Measurements from ENCODE around the gene CECR2.

Gene CECR2

DNA sequence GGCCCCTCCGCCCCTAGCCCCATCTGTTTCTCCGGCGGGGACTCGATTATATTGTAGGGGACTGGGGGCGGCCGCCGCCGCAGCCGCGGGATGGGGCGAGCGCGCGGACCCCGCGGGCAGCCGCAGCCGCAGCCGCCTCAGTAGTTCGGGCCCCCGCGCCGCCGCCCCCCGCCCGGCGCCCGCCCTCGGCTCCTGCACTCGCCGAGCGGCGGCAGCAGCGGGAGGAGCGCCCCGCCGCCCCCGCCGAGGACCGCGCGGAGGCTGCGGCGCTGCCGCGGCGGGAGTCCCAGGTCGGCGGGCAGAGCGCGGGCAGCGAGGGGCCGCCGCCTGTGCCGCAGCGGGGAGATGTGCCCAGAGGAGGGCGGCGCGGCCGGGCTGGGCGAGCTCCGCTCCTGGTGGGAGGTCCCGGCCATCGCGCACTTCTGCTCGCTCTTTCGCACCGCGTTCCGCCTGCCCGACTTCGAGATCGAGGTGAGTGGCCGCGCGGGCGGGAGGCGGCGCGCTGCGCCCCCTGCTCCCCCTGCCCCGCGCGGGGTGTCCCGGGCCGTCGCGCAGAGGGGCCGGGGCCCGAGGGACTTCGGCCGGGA is at the start of gene CECR2:
CECR2 (plus strand) TSS at position 22 of the 587 bp plus-strand sequence; CDS start at position 346, 324 bp downstream.
- DNase-seq: peak; percentile 3

DNA sequence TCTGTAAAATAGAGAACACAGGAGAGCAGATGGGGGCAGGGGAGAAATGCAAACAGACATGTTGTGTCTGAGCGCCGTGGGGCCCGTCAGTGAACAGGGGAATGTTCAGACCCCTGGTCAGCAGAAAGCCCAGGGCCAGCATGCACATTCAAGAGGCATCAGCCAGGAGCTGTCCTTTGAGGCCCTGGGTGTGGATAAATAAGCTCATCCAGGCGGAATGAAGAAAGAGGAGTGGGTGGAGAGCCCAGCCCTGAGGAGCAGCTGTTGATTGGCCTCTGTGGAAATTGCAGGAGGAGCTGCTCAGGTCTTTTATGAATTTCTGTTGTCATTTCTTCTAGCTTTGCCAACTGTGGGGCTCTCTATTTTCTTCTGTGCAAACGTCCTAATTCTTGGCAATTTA is 49.7 kb upstream of the CECR2 start:
- DNase-seq: no peak

DNA sequence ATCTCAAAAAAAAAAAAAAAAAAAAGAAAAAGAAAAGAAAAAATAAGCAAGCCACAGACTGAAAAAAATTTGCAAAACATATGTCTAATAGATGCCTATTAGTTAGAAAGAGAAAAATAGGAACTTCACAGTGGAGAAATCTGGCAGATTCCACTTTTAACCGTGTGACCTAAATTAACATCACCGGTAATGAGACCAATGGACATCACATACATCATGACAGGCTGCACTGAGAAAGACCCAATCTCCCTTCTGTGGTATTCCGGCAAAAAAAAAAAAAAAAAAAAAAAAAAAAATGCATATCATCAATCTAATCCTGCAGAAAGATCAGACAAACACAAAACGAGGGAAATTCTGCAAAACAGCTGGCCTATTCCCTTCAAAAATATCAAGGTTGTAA is 46.7 kb upstream of the CECR2 start:
- DNase-seq: no peak

DNA sequence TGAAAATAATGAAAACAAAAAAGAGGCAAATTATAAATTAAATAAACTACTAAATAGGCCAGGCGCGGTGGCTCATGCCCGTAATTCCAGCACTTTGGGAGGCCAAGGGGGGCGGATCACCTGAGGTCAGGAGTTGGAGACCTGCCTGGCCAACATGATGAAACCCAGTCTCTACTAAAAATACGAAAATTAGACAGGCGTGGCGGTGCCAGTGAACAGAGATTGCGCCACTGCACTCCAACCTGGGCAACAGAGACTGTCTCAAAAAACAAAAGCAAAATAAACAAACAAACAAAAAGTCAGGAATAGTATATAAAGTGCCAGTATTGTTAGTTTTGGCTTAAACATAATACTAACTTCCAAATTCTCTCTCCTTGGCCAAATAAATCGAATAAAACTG is 37.6 kb upstream of the CECR2 start:
- no peak for DNase-seq

DNA sequence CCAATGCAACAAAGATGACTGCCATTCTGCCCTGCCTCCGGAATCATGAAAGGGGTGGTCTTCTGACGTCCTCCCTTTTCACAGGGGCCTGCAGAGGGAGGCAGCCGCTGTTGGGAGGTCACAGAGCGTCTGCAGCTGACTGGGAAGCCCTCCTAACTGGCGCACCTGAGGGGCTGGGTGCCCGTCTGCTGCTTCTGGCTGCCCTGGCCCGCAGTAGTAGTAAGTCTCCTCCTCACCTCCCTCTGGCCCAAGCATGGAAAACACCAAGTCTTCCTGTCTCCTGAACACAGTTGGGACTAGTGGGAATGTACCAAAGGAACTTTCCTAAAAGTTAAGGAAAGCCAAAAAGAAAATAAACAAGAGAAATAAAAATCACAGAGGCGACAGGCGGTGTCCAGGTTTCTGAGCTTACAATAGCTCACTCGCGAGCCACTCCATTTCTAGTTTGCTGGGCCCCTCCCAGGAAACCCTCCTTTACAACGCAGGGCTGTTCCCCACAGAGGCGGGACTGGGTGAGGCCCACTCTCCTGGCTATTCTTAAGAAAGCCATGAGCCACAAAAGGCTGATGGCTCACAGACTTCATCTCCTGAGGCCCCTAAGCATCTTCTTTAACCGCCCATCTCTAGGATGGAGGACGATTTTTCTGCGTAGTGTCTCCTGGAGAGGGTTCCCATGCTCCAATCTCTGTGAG is 37.0 kb upstream of the CECR2 start:
- no peak for DNase-seq

DNA sequence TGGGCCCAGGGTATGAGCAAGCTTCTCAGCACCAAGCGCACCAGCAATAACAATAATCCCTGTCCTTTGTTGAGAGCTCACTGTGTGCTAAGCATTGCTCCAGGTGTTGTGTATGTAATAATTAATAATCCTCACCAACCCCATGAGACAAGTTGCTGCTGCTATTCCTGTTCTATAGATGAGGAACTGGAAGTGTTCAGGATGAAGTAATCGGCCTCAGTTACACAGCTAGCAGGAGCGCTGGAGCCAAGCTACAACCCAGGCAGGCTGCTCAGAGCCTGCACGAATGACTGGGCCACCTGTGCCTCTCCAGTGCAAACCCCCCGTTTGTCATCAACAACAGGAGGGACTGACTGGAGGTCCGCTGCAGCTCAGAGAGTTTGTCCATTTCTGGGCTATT is 35.2 kb upstream of the CECR2 start:
- no peak for DNase-seq

DNA sequence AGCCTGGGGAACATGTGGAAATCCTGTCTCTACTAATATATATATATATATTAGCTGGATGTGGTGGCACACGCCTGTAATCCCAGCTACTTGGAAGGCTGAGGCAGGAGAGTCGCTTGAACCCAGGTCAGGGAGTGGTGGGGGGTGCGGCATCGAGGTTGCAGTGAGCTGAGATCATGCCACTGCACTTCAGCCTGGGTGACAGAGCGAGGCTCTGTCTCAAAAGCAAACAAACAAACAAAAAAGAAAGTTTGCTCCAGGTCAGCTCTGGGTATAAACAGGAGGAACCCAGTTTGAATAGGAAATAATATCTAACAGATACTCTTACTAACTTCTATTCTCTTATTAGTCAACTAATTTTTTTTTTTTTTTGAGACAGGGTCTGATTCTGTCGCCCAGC is 34.3 kb upstream of the CECR2 start:
- no peak for DNase-seq

DNA sequence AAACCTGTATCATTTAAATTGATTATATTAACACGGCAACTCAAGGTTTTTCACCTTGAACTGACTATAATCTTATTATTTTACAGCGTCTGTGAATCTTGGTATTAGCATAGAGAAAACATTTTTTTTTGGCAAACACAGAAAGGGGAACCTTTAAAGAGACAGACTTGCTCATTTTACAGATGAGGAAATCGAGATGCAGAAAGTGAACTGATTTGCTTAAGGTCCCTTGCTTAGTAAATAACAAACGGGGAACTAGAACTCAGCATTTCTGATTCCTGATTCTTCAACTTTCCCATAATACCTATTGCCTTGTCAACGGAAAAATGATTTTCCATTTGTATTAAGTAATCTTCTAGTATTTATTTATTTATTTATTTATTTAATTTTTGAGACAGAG is 33.2 kb upstream of the CECR2 start:
- no peak for DNase-seq

DNA sequence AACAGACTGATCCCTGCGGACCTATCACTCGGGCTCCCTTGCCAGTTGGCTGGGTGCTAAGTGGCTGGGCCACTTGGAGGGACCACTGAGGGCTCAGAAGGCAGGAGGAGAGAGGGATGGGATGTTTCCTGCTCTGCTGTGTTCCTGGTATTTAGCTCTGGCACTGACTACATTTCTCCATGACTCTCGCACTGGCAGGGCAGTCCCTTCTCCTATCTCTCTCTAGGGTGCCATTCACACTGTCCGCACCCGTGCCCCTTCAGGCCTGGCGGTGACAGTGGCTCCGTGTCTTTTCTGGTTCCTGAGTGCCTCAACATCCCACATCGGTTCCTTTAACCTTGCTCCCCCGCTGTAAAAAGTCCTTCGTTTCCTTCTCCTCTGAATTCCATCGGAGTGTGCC is 31.6 kb upstream of the CECR2 start:
- DNase-seq: no peak

DNA sequence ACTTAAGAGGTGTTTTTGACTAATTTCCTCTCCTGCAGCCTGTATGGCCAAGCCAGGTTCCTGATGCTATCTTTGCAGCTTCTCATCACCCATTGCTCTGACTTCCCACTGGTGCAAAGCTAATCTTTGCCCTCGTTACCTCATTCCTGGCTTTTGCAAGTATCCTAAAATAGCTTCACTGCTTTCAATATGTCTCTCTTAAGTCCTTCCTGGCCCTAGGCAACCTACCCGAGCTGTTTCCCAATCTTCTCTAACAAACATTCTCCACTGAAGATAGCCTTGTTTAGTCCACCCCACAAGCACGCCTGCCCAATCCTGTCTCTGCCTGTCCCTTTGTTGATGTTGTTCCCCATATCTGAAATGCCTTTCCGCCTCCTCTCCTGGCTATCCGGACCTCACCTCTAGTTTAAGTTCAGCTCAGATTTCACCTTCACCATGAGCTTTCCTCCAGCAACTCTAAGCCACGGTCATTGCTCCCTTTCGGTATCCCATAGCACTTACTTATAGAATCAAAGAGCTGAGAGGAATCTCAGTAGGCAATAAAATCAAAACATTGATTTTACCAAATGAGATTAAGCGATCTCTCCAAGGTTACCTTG is 30.1 kb upstream of the CECR2 start:
- DNase-seq: no peak

DNA sequence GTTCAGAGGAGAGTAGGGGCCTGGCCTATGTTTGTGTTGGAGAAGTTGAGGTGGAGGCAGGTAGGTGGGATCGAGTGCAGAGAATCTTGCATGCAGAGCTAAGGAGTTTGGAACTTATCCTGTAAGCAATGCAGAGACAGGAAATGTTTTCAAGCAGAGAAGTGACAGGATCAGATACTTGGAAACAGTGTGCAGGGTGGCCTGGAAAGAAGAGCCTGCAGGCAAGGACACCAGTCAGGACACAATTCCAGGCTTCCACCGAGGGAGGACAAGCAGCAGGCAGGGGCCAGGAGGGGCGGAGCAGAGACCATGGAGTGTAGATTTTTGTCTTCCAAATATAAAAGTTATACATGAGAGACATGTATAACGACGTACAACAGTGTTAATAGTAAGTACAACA is 26.9 kb upstream of the CECR2 start:
- DNase-seq: no peak

DNA sequence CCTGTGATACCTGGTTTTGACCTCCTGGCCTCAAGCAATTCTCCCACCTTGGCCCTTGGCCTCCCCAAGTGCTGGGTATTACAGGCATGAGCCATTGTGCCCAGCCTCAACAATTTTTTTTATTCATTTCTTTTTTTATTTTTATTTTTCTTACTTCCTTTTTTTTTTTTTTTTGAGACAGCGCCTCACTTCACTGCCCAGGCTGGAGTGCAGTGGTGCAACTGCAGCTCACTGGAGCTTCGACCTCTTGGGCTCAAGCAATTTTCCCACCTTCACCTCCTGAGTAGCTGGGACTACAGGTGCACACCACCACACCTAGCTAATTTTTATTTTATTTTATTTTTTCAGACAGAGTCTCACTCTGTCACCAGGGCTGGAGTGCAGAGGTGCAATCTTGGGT is 25.5 kb upstream of the CECR2 start:
- no peak for DNase-seq

DNA sequence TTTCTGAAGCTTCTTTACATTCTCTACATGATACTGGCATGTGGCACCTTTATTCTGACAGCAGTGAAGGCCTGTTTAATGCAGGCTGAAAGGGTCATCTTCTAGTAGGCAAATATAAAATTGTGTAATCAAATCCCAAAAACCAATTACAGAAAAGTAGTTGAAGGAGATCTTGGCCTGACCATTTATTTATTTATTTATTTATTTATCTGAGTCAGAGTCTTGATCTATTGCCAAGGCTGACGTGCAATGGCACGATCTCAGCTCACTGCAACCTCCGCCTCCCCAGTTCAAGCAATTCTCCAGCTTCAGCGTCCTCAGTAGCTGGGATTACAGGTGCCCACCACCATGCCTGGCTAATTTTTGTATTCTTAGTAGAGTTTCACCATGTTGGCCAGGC is 22.7 kb upstream of the CECR2 start:
- no peak for DNase-seq

DNA sequence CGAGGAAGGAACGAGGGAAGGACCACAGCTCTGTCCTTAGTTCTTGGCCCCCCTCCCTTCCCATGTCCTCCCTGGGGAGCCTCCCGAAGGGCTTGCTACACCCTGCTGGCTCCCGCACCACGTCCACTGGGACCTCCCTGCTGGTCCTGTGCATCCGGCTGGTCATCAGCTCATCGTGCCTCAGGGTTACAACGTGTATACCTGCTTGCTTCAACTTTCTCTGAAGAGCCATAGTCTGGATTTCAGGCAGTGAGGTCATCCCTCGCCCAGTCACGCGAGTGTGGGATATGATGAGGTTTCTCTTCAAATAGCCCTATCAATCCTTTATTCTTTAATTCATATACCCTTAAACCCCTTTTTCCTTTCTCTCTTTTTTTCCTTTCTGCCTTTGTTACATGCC is 21.5 kb upstream of the CECR2 start:
- no peak for DNase-seq

DNA sequence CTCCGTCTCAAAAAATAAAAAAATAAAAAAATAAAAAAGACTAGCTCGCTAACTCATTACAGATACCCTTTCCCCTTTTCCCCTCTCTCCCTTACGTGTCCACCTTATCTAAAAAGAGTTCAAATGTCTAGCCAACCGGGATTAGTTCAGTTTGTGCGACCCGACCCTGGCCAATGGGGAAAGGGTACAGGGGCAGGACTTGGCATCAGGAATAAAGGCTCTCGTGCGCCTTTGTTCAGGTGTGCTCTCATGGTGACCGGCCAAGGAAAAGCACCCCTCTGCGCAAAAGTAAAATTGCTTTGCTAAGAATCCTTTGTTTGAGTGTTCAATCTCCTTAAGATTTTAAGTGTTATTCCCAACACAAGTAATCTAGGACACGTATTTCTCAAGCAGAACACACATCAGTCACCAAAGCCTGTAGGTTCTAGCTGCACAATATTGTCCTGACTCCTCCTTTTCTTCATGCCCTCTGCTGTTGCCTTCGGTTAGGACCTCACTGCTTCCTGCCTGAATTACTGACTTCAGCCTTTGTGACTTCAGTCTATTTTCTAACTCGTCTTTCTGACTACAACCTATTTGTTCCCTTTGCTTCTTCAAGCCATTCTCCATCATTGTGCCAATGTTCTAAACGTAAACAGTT is 20.7 kb upstream of the CECR2 start:
- DNase-seq: no peak

DNA sequence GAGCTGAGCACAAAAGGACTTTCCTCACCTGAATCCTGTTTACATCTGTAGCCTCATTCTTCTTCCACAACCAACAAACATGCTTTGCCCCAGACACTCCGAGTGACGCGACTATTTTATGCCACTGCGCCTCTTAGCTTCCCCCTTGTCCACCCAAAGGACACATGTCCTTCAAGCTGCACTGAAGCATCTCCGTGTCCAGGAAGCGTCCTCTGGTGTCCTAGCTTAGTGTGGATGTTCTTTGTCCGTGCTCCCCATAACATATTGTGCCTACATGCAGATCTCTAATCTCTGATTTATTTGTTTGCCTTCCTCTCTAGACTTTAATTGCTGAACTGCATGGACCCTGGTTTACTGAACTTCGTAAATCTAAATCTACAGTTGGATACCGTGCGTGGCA is 20.1 kb upstream of the CECR2 start:
- DNase-seq: no peak

DNA sequence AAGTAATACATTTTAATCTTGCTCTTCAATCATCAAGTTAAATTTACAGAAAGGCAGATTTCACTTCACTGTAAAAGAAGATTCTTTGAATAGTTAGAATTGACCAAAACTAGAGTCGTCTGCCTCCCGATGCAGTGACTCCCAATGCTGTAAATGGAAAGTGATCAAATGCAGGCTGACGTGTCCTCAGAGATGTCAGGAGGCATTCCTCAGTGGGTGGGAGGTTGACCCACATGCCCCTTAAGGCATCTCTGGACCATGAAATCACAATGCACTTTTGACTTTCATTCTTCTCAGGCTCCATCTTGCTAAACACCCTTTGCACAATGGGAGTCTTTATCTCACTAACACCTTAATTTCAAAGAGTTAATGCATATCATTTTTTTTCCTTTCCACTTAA is 19.0 kb upstream of the CECR2 start:
- no peak for DNase-seq

DNA sequence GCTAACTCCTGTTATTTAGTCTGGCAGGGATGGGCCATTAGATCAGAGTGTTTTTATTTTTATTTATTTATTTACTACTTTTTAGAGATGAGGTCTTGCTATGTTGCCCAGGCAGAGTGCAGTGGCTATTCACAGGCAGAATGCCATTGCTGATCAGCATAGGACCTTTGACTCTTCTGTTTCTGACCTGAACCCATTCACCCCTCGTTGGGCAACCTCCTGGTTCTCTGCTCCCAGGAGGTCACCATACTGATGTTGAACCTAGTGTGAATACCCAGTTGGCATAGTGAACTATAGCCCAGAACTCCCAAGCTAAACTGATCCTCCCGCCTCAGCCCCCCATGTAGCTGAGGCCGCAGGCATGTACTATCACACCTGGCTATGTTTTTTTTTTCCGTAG is 16.5 kb upstream of the CECR2 start:
- no peak for DNase-seq

DNA sequence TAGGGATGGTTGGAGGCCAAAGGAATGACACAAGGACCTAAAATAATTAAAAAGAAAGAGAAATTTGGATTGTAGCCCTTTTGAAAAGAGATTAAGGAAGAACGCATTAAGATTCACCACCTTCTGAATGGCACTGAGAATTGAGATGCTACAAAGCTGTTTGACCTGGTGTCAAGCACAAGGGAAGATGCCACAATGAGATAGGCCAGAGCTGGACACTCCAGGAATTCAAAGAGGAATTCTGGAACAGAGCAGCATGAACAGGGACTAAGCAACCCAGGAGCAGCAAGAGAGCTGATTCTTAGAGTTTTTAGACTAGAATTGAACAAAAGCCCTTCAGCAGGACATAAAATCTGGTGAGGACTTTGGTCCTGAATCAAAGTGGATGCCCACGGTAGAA is 11.6 kb upstream of the CECR2 start:
- no peak for DNase-seq

DNA sequence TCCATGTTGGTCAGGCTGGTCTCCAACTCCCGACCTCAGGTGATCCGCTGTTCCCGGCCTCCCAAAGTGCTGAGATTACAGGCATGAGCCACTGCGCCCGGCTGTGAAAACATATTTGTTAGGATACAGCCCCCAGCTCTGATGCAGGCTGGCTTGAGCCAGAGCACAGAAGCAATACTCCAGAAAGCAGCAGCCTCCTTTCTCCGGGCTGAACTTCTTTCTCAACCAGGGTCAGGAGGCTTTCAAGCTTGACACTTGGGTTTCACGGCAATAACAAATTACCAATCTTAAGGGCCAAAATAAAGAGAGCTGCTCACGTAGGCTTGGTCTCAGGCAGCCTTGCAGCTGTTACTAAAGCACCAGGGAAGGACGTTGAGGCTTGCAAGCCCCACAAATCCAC is 10.8 kb upstream of the CECR2 start:
- no peak for DNase-seq

DNA sequence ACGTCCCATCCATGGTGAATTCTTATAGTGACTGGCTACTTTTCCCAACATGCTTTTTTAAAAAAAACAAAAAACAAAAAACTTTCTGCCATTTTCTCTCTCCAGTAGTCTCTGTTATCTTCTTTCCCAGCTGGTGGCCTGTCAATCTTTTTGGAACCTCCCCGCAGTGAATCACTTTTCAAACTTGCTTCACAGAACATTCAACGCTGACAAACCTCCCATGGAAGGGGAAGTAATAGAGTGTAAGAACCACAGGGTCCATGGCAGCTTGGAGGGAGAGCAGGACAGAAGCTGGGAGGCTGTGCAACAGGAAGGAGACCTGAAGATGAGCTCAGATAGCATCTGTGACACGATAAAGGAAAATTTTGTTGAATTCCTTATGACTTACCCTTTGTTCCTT is 9.8 kb upstream of the CECR2 start:
- no peak for DNase-seq

DNA sequence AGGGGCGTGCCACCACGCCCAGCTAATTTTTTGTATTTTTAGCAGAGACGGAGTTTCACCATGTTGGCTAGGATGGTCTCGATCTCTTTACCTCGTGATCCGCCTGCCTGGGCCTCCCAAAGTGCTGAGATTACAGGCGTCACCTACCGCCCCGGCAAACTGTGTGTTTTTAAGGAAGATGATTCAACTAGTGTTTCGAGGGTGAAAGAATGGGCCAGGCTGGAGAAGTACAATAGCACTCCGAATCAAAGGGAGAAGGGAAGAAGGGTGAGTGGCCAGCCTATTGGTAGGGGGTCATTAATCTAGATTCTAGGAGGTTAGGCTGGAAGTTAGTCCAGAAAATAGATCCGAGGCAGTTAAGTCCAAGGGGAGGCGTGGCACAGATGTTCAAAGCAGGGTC is 2.9 kb upstream of the CECR2 start:
- DNase-seq: no peak

DNA sequence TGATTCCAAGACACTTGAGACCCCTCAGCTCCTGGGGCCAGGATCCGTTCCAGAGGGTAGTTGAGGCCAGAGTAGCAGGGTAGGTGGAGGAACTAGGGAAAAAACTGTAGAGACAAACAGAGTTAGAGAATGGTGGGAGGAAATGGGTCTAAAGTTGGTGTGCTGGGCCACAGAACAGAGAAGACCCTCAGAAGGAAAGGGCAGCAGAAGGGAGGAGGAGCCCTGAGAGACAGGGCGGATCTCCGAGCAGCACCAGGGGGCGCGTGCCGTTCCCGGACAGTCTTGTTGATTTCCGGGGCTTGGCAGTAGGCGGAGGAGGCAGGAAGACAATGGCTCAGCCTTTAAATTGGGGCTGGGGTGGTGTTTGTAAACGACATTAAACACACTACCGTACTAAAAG is 2.4 kb upstream of the CECR2 start:
- DNase-seq: peak; percentile 4

DNA sequence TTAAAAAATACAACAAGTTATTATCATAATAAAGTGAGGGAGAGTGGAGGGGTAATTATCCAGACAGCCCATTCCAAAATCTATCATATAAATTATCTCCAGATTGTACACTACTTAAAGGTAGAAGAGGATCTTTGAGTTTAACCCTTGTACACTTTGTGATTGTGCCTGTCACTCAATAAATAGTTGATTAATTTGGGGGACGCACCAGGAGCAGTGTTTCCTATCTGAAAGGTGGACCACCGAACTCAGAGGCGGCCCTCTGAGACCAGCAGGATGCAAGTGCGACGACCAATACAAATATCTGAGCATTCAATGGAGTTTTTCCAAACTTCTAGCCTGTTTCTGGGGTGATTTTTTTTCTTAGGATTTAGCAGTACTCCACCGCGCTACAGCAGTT is 1.1 kb upstream of the CECR2 start:
- no peak for DNase-seq
